ENCODE results near the gene RASEF. TPM values are rescaled to one million over a fixed set of nuclear protein-coding genes. Genes with fewer than 3 reads are reported as not detected.

RASEF gene
- total RNA-seq, 1 experiment from 2014 or later = 2.2 TPM

GRCh38 chr9:83106263-83106662 lies 43.3 kb upstream of the RASEF start:
- H4K91ac ChIP-seq (ENCODE audit: insufficient read length, low read depth, low read length) = no peak overlapping the region
- no peak overlapping the region for H2BK20ac ChIP-seq (ENCODE audit: low read depth, low read length, poor library complexity, severe bottlenecking)
- H3K4me2 ChIP-seq (ENCODE audit: insufficient read depth, insufficient read length, low read length) = no peak overlapping the region
- H3K27me3 ChIP-seq (ENCODE audit: insufficient read depth, low read length) = no peaks in the 10 kb centered on the region
- H2AK5ac ChIP-seq (ENCODE audit: insufficient read length, low read length) = no peak overlapping the region
- no peak overlapping the region for H3K56ac ChIP-seq (ENCODE audit: insufficient read length, low read depth, low read length)
- Mint-ChIP-seq H3K27ac (no peak overlapping the region), H3K9me3 (no peaks in the 10 kb centered on the region), H3K36me3 (ENCODE audit: insufficient read depth in 1 of 3, low read depth in 3 of 3) (no peaks in the 10 kb centered on the region), H3K27me3 (ENCODE audit: low read depth) (no peaks in the 10 kb centered on the region), H3K4me3 (no peak overlapping the region), H3K4me1 (no peaks in the 10 kb centered on the region)
- H3K79me2 ChIP-seq (ENCODE audit: insufficient read depth, low read length) = no peaks in the 10 kb centered on the region
- H3K4ac ChIP-seq (ENCODE audit: low read depth, low read length) = no peak overlapping the region
- H3K18ac ChIP-seq (ENCODE audit: insufficient read length, low read depth, low read length) = no peak overlapping the region
- no peak overlapping the region for H3T11ph ChIP-seq (ENCODE audit: low read length)
- H4K20me1 ChIP-seq (ENCODE audit: control insufficient read depth, insufficient read depth, insufficient read length) = no peaks in the 10 kb centered on the region
- H3K23me2 ChIP-seq (ENCODE audit: insufficient read length, low read depth, low read length, poor library complexity, severe bottlenecking) = no peaks in the 10 kb centered on the region
- no peak overlapping the region for H2BK15ac ChIP-seq (ENCODE audit: low read depth, low read length)
- H2AFZ ChIP-seq (ENCODE audit: low read length) = no peak overlapping the region
- DNase-seq = no peak
- no peak overlapping the region for H3K27ac ChIP-seq (ENCODE audit: insufficient read length, low read depth, low read length)
- no CpG with 5 or more reads among the region's 1 CpG for WGBS (ENCODE audit: extremely low coverage, insufficient read length, low lambda C conversion rate)
- no peaks in the 10 kb centered on the region for H3K4me1 ChIP-seq (ENCODE audit: insufficient read depth, low read length)
- H2BK120ac ChIP-seq (ENCODE audit: low read depth, low read length, poor library complexity, severe bottlenecking) = no peak overlapping the region
- TF ChIP-seq CTCF (conservative IDR thresholded peaks at IDR 0.05) = no peak
- H3K14ac ChIP-seq (ENCODE audit: insufficient read depth, low read length) = no peak overlapping the region
- no peak overlapping the region for H2BK12ac ChIP-seq (ENCODE audit: insufficient read length, low read depth, low read length)
- no peak overlapping the region for H2BK5ac ChIP-seq (ENCODE audit: insufficient read length, low read length)
- H4K5ac ChIP-seq (ENCODE audit: insufficient read length, low read depth, low read length) = no peak overlapping the region
- H3K9ac ChIP-seq (ENCODE audit: extremely low read depth, insufficient read length, low read length) = no peak overlapping the region
- H3K23ac ChIP-seq (ENCODE audit: insufficient read length, low read depth, low read length) = no peak overlapping the region
- no peaks in the 10 kb centered on the region for H3K79me1 ChIP-seq (ENCODE audit: insufficient read depth, low read depth, low read length, poor library complexity, severe bottlenecking)
- no peak overlapping the region for H4K8ac ChIP-seq (replicated peaks; ENCODE audit: insufficient read length, low read depth, low read length)
- no peaks in the 10 kb centered on the region for H3K9me3 ChIP-seq (ENCODE audit: control insufficient read depth, low read depth, low read length)

Data from H9 (cell line).